NCI-H2029 (cell line): ENCODE measurements around the gene PSMB2.
"Not testable (repeated sequence)": the region's sequence is repeated elsewhere in the genome, so short reads cannot be mapped to it uniquely, and the experiment has no call there.

Source experiments
- DNase-seq: peaks from one replicate; lab custom pipeline; 2025; lab: John Stamatoyannopoulos, UW

Gene PSMB2

DNA sequence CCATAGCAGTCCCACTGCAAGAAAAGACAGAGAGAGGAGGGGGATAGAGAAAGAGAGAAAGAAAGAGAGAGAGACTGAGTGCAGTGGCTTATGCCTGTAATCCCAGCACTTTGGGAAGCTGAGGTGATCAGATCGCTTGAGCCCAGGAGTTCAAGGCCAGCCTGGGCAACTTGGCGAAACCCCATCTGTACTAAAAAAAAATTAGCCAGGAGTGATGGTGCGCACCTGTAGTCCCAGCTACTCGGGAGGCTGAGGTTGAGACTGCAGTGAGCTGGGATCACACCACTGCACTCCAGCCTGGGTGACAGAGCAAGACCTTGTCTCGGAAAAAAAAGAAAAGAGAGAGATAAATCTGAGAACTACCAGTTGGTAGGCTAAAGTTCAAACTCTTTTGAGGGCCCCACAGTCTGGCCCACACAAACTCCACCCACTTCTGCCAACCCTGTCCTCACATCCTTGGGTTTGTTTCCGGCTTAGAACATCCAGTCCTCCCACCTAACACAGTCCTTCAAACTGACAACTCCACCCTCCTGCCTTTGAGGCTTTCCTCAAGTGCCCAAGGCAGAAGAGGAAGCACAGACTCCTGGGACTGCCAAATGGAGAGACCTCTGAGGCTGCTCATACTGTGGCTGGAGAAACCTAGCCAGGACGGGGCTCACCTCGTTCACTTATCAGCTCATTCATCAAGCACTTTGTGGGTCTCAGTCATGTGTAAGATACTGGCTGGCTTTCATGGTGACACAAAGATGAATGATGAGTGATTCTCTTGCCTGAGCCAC lies 48.1 kb downstream of the PSMB2 start:
- no peak for DNase-seq

DNA sequence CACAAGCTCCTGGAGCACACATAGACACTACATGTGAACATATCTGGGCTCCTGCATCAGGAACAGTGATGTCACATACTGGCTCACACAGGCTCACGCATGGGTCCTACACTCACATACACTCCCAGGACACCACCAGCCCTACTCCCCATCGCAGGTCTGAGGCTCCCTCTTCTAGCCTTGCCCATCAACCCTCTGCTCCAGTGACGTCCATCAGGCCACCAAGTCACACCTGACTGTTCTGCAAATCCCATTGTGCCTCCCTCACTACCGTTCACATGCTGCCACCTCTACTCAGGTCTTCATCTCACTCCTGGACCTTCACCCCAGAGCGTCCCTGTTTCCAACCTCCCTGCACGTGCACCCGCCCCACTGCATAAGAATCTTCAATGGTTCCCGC lies 50.1 kb downstream of the PSMB2 start:
- DNase-seq = no peak

DNA sequence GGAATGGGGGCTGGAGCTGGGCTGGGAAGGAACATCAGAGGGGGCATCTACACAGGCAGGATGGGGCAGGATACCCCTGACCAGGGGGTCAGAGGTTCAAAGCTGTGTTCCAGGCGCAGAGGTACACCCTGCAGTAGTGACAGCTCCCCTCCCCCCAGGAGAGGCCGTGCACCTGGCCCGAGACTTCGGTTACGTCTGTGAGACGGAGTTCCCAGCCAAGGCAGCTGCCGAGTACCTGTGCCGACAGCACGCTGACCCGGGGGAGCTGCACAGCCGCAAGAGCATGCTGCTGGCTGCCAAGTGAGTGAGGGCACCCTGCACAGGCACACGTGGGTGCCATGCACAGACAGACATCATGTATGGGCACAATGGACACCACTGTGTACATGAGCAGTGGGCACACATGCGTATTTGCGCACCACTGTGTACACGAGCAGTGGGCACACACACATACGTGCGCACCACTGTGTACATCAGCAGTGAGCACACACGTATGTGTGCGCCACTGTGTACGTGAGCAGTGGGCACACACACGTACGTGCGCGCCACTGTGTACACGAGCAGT lies 50.8 kb downstream of the PSMB2 start:
- DNase-seq = no peak

DNA sequence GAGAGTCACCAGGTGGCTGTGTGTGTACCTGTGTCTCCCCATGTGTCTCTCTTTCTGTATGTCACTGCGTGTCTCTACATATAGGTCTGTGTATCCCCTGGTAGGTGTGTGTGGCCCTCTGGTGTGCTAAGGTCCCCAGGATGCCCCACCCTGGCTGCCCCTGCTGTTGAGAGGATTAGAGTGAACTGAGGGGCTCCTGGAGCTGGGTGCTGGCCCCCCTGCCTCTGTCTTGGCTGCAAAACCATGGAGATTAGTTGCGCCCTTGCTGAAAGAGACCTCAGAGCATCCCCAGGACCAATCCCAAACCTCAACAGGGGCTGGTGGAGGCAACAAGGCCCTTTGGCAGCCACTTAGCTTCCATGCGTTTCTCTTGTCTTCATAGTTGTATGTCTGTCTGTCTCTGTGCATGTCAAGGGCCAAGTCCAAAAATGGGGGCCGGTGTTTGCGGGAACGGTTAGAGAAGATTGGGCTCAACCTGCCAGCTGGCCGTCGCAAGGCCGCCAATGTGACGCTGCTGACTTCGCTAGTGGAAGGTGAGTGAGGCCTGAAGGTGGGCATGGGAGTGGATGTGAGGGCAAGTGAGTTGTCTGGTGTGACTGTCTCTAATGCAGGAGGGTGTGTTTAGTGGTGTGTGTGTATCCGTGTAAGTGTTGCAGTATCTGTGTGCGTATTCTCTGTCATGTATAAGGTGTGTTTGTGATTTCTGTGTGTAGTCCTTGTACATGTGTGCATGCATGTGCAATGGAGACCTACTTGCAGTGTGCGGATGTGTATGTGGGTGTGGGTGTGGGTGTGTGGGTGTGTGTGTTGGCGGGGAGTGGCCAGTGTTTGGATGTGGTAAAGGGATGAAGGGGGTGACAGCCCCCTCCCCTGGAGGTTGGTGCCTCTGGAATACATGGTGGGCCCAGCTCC lies 51.6 kb downstream of the PSMB2 start:
- DNase-seq = no peak

DNA sequence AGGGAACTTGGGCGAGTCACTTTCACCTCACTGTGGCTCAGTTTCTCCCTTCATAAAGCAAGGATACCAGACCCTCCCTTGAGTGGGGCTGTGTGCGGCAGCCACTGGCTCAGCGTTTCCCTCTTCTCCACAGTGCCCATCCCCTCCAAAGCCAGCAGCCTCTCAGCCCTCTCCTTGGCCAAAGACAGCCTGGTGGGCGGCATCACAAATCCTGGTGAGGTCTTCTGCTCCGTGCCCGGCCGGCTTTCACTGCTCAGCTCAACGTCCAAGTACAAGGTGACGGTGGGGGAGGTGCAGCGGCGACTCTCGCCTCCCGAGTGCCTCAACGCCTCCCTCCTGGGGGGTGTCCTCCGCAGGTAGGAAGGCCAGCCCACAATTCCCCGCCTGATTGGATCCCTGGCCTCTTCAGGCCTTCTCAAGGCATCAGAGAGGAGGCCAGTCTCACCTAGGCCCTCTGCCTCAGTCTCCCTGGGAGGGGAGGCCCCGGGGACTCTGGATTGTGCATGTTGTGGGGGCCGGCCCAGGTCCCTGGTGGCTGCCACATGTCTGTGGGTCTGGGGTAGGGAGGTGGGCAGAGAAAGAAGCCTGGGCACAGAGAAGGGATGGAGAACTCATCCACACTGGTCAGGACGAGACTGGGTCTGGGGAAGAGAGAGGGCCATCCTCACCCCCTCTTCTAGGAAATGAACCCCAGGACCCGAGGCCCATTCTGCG lies 53.0 kb downstream of the PSMB2 start:
- DNase-seq = no peak

DNA sequence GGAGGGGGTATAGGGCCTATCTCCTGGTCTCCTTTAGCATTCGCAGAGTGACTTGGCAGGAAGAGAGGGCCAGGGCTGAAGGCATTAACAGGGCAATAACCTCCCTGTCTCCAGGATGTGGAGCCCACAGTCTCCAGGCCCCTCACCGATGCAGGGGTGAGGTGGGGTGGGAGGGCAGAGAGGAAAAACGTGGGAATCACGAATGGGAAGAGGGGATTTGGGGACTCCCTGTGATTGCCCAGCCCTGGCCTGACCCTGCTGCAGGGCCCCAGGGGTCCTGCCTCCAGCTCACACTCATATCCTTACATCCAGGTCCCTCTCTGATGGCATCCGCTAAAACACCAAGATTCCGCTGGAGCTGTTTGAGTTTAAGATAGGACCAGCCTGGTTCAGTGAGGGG lies 53.6 kb downstream of the PSMB2 start:
- no peak for DNase-seq

DNA sequence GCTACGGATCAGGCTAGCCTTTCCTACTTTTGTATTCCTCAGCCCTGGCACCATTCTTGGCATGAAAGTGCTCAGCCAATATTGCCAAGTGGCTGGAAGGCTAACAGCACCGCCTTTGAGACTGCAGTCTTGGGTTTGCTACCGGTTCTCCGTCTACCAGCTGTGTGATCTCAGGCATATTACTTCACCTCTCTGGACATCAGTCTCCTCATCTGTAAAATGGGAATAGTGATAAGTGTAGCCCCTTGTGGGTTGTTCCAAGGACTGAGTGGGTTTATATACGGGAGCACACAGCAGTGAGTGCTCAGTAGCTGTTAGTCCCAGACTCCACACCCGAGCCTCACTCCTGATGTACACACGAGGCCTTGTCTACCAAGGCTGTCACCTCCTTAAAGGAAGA lies 54.5 kb downstream of the PSMB2 start:
- no peak for DNase-seq

DNA sequence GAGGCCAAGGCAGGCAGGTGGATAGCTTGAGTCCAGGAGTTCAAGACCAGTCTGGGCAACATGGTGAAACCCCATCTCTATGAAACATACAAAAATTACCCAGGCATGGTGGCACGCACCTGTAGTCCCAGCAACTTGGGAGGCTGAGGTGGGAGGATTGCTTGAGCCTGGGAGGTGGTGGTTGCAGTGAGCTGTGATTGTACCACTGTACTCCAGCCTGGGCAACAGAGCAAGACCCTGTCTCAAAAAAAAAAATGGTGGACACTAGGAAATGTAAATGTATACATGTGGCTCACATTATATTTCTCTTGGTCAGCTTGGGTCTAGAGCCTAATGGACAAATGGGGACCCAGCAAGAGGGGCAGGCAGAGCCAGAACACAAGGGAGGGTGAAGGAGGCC lies 55.5 kb downstream of the PSMB2 start:
- not testable (repeated sequence) for DNase-seq

DNA sequence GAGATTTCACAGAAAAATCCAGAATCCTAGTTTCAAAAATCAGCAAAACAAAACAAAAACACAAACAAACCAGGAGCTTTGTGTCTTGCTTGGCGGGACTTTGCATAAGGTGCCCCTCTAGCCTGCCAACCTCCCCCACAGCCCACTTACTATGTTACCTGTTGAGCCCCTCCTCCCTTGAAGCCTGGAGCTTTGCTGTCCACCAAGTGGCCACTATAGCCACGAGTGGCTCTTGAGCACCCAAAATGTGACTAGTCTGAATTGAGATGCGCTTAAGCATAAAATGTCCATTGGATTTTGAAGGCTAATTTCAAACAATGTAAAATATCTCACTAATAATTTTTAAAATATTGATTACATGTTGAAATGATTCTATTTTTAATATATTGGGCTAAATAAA lies 56.0 kb downstream of the PSMB2 start:
- no peak for DNase-seq

DNA sequence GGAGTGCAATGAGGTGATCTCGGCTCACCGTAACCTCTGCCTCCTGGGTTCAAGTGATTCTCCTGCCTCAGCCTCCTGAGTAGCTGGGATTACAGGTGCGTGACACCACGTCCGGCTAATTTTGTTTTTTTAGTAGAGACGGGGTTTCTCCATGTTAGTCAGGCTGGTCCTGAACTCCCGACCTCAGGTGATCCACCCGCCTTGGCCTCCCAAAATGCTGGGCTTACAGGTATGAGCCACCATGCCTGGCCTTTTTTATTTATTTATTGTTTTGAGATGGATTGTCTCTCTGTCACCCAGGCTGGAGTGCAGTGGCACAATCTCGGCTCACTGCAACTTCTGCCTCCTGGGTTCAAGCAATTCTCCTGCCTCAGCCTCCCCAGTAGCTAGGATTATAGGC lies 59.7 kb downstream of the PSMB2 start:
- DNase-seq = not testable (repeated sequence)

DNA sequence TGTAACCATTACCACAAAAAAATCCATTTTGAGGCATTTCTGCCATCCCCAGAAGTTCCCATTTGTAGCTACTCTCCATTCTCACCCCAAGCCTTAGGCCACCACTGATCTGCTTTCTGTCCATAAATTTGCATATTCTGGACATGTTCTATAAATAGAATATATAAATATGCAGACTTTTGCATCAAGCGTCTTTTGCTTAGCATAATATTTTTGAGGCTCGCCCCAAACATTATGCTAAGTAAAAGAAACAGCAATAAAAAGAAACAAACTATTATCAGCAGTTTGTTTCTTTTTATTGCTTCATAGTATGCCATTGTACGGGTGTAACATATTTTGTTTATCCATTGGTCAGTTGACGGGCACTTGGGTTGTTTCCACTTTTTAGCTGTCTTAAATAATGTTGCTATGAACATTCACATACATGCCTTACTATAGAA lies 60.4 kb downstream of the PSMB2 start:
- DNase-seq = no peak

DNA sequence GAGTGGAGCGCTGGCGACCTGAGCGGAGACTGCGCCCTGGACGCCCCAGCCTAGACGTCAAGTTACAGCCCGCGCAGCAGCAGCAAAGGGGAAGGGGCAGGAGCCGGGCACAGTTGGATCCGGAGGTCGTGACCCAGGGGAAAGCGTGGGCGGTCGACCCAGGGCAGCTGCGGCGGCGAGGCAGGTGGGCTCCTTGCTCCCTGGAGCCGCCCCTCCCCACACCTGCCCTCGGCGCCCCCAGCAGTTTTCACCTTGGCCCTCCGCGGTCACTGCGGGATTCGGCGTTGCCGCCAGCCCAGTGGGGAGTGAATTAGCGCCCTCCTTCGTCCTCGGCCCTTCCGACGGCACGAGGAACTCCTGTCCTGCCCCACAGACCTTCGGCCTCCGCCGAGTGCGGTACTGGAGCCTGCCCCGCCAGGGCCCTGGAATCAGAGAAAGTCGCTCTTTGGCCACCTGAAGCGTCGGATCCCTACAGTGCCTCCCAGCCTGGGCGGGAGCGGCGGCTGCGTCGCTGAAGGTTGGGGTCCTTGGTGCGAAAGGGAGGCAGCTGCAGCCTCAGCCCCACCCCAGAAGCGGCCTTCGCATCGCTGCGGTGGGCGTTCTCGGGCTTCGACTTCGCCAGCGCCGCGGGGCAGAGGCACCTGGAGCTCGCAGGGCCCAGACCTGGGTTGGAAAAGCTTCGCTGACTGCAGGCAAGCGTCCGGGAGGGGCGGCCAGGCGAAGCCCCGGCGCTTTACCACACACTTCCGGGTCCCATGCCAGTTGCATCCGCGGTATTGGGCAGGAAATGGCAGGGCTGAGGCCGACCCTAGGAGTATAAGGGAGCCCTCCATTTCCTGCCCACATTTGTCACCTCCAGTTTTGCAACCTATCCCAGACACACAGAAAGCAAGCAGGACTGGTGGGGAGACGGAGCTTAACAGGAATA lies 64.0 kb downstream of the PSMB2 start:
- DNase-seq = no peak

DNA sequence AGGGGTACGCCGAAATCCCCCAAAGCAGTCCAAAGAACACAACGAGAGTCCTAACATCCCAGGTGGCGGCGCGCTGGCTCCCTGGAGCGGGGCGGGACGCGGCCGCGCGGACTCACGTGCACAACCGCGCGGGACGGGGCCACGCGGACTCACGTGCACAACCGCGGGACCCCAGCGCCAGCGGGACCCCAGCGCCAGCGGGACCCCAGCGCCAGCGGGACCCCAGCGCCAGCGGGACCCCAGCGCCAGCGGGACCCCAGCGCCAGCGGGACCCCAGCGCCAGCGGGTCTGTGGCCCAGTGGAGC lies 64.6 kb downstream of the PSMB2 start:
- not testable (repeated sequence) for DNase-seq

DNA sequence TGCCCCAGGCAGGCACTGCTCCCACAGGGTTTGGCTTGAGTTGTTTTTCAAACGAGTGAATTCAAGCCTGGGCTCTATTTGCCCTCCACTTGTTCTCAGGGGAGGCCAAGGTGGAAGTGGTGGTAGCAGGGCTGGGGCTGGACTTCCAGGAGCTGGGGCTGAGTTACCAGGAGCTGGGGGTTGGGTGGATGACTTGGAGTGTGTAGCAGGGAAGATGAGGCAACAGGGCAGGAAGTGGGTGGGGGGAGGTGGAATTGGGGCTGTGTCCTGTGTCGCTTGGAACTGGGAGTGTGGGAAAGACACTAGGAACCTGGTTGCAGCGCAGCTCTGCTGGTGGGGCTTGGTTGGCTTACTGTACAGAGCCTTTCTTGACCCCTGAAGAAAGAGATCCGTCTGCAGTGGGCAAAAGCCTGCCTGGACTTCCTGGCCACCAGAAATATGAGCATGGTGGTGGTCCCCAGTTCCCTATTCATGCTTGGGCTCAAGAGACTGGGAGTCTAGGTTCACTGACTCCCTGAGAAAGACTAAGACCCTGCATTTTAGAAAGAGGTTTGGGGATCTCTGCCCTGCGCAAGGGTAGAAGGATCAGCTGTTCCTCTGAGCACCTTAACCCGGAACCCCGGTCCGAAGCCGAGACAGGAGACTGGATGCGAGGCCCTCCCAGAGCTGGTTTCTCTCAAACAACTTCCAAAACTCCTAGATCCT lies 65.1 kb downstream of the PSMB2 start:
- DNase-seq = no peak

DNA sequence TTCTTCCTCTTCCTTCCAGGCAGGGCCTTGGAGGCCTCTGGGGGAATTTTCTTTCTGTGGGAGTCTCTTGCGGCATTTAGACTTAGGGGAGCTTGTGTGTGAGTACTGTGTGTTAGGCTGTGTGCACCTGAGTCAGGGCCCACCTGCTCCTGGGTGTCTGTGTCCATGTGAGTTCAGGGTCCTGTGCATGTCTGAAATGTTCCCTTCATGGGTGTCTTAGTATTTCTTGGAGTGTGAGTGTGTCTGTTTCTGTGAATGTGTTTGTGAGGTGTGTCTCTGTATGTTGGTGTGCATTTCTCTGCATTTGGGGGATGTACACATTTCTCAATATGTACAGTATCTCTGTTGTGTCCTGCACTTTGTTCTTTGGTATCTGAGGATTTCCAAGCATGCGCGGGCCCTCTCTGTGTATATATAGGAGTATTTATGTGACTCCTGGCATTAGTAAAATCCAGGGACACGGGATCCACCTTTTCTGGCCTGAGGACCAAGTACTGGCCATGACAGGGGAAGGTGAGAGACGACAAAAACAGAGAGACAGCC lies 65.8 kb downstream of the PSMB2 start:
- no peak for DNase-seq

DNA sequence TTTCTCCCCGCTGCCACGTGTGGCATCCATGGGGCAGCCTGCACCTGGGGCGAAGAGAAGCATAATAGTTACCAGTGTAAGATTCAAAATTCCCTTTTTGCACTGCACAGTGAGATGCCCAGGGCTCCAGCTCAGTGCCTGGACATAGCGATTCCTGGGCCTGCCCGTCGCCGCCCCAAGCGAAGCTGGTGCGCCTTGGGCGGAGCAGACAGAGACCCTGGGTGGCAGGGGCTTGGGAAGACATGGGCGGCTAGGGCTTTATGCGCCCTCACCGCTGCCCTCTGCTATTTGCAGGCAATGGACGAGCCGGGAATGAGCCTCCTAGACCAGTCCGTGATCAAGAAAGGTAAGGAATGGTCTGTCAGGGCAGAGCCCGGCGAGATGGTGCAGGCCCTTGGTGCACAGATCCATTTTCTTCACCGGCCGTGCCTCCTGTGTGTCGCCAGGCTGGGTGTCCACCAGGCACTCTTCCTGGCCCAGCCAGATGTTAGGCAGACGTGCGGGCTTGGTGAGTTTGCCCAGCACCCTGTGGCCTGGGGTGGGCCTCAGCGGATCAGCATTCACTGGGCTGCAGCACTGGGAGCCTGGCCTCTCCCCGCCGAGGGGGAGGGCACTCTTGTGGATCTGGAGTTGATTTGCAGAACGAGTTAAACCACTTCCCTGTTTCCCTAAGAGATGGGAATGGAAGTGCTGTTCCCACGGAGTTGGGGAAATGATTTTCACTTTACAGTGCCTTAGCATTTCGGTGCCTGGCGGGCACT lies 66.5 kb downstream of the PSMB2 start:
- DNase-seq = no peak

DNA sequence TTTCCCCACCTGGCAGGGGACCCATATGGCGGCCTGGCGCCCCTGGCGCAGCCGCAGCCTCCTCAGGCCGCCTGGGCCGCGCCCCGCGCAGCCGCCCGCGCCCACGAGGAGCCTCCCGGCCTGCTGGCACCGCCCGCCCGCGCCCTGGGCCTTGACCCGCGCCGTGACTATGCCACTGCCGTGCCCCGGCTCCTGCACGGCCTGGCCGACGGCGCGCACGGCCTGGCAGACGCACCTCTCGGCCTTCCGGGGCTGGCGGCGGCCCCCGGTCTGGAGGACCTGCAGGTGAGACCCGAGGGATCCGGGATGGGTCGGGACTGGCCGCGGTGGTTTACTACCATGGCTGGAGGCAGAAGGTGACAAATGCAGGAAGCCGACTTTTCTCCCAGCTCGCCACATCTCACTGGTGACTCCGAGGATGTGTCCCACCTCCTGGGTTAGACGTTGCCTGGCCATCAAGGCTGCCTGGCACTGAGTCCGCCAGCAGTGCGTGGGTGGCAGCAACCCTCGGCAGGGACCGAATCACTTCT lies 67.1 kb downstream of the PSMB2 start:
- DNase-seq = no peak

DNA sequence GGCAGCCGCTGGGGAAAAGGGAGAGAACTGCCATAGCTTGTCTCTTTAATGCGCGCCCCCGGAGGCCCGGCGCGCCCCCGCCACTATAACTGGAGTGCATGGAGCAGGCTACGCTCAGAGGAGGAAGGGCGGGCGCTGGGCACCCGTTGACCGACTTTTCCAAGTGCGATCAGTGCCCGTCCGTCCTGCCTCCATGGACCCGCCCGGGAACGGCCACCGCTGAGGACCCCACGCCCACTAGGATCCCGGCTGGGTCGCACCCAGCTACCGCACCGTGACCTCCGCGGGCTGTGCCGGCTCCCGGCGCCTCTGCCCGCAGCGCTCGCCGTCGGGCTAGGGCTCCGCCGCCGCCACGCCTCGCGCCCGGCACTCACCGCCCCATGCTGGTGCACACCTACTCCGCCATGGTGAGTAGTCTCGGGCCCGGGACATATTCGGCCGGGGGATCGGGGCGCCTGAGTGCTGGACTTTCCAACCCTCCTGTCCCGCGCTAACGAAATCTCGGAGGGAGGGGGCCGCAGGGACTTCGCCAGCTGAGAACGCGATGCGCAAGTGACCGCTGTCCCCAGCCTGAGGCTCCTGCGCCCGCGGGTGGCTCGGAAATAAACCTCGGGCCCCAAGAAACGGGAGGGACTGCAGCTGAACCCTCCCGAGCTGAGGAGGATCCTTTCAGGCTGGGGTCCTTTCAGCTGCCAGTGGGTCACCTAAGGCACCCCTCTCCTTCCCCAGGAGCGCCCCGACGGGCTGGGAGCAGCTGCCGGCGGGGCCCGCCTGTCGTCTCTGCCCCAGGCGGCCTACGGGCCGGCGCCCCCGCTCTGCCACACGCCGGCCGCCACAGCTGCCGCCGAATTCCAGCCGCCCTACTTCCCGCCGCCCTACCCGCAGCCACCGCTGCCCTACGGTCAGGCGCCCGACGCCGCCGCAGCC lies 67.9 kb downstream of the PSMB2 start, which contains the start of gene TFAP2E:
Gene TFAP2E, plus strand, starts transcription at position 117 of the 927 bp plus-strand sequence. Its CDS starts 264 bp downstream, at position 381.
- DNase-seq = peak; percentile 12
